Trophoblast cell (in vitro differentiated cells and primary cell): ENCODE data around the gene FAM181B.

Experiments
- DNase-seq, 2 donors: peaks; one replicate each; pipeline ENCODE4 v3.0.0-alpha.2; 2016
- H2AFZ ChIP-seq: 2 replicates; pipeline ENCODE4 v1.6.1; 2013; ENCODE audit warnings: low read length, moderate library complexity, mild to moderate bottlenecking; ENCODE audit not compliant: insufficient read depth, poor library complexity
- H2AK5ac ChIP-seq: 2 replicates; pipeline ENCODE4 v1.6.1; 2013; ENCODE audit warnings: mild to moderate bottlenecking, low read length
- H2BK120ac ChIP-seq: 2 replicates; pipeline ENCODE4 v1.6.1; 2013; ENCODE audit warnings: low read length, mild to moderate bottlenecking, moderate library complexity; ENCODE audit not compliant: insufficient read depth, poor library complexity
- H2BK12ac ChIP-seq: 2 replicates; pipeline ENCODE4 v1.6.1; 2013; ENCODE audit warnings: mild to moderate bottlenecking, low read length, moderate library complexity
- H2BK5ac ChIP-seq: 2 replicates; pipeline ENCODE4 v1.6.1; 2013; ENCODE audit warnings: low read length, low read depth, moderate library complexity, mild to moderate bottlenecking; ENCODE audit not compliant: poor library complexity
- H3K14ac ChIP-seq: 2 replicates; pipeline ENCODE4 v1.6.1; 2013; ENCODE audit warnings: mild to moderate bottlenecking, low read length
- H3K18ac ChIP-seq: 2 replicates; pipeline ENCODE4 v1.6.1; 2013; ENCODE audit warnings: mild to moderate bottlenecking, low read length
- H3K23ac ChIP-seq: 2 replicates; pipeline ENCODE4 v1.6.1; 2013; ENCODE audit warnings: low read length
- H3K27ac ChIP-seq: 2 replicates; pipeline ENCODE4 v1.5.1; 2013; ENCODE audit warnings: low read depth, mild to moderate bottlenecking, inconsistent platforms, low read length, moderate library complexity
- H3K27me3 ChIP-seq: 2 replicates; pipeline ENCODE4 v1.6.1; 2013; ENCODE audit warnings: inconsistent platforms, mild to moderate bottlenecking, low read length, moderate library complexity; ENCODE audit not compliant: insufficient read depth
- H3K36me3 ChIP-seq, 2 experiments: 1 replicate in 1 of 2; 2 replicates in 1 of 2; pipeline ENCODE4 v1.6.1; 2013; ENCODE audit warnings: low read length in 2 of 2, mild to moderate bottlenecking in 2 of 2, moderate library complexity in 1 of 2; ENCODE audit not compliant: insufficient read depth in 2 of 2, control insufficient read depth in 1 of 2
- H3K4ac ChIP-seq: 2 replicates; pipeline ENCODE4 v1.6.1; 2013; ENCODE audit warnings: low read depth, mild to moderate bottlenecking, low read length, moderate library complexity
- H3K4me1 ChIP-seq, 2 experiments: 1 replicate in 1 of 2; 2 replicates in 1 of 2; pipeline ENCODE4 v1.6.1; 2013; ENCODE audit warnings: low read length in 2 of 2, mild to moderate bottlenecking in 2 of 2, moderate library complexity in 1 of 2; ENCODE audit not compliant: insufficient read depth in 2 of 2, control insufficient read depth in 1 of 2
- H3K4me2 ChIP-seq: 2 replicates; pipeline ENCODE4 v1.6.1; 2013; ENCODE audit warnings: inconsistent platforms, mild to moderate bottlenecking, low read length, moderate library complexity
- H3K4me3 ChIP-seq: 2 replicates; pipeline ENCODE4 v1.5.1; 2013; ENCODE audit warnings: mild to moderate bottlenecking, low read depth, low read length, inconsistent platforms
- H3K79me1 ChIP-seq: one replicate; pipeline ENCODE4 v1.6.1; 2013; ENCODE audit warnings: low read length
- H3K79me2 ChIP-seq: 2 replicates; pipeline ENCODE4 v1.6.1; 2013; ENCODE audit warnings: low read length, mild to moderate bottlenecking; ENCODE audit not compliant: control insufficient read depth, insufficient read depth, poor library complexity
- H3K9ac ChIP-seq: 2 replicates; pipeline ENCODE4 v1.6.1; 2013; ENCODE audit warnings: mild to moderate bottlenecking, low read length
- H3K9me3 ChIP-seq: 2 replicates; pipeline ENCODE4 v1.6.1; 2013; ENCODE audit warnings: low read depth, mild to moderate bottlenecking, control low read depth, inconsistent platforms, low read length; ENCODE audit not compliant: insufficient read depth
- H4K12ac ChIP-seq: 2 replicates; pipeline ENCODE4 v1.6.1; 2013; ENCODE audit warnings: low read depth, mild to moderate bottlenecking, low read length, moderate library complexity
- H4K8ac ChIP-seq: 2 replicates; pipeline ENCODE4 v1.6.1; 2013; ENCODE audit warnings: low read depth, mild to moderate bottlenecking, low read length, moderate library complexity
- H4K91ac ChIP-seq: one replicate; pipeline ENCODE4 v1.6.1; 2013; ENCODE audit warnings: low read depth, mild to moderate bottlenecking, low read length, moderate library complexity
- WGBS: extraction: QIAGEN DNeasy Blood & Tissue Kit; methylation state at CpG from one replicate; pipeline ENCODE4 v1.1.7; 2013; ENCODE audit warnings: missing lambda C conversion rate; ENCODE audit not compliant: insufficient read length, insufficient coverage; ENCODE audit errors: extremely low coverage; 5-methylcytosine and 5-hydroxymethylcytosine counted together

FAM181B gene

GRCh38 chr11:82750643-82751139 lies 17.0 kb upstream of the FAM181B start:
- no peak overlapping the region for H3K4me2 ChIP-seq
- H4K91ac ChIP-seq, result no peak overlapping the region
- no peak overlapping the region for H3K18ac ChIP-seq
- no peak overlapping the region for H3K23ac ChIP-seq
- no peak overlapping the region for H4K8ac ChIP-seq
- no peak overlapping the region for H2AFZ ChIP-seq
- H2BK12ac ChIP-seq, result no peak overlapping the region
- H3K9ac ChIP-seq, result no peak overlapping the region
- no peaks in the 10 kb centered on the region for H3K36me3 ChIP-seq
- H3K9me3 ChIP-seq, result no peaks in the 10 kb centered on the region
- H3K79me2 ChIP-seq, result no peaks in the 10 kb centered on the region
- H2AK5ac ChIP-seq, result no peak overlapping the region
- no peak overlapping the region for H2BK120ac ChIP-seq
- no peaks in the 10 kb centered on the region for H3K4me1 ChIP-seq
- no peak overlapping the region for H3K27ac ChIP-seq
- H3K79me1 ChIP-seq, result no peaks in the 10 kb centered on the region
- H3K4ac ChIP-seq, result no peak overlapping the region
- no peaks in the 10 kb centered on the region for H3K27me3 ChIP-seq
- no peak for DNase-seq
- H2BK5ac ChIP-seq, result no peak overlapping the region
- no peak overlapping the region for H3K4me3 ChIP-seq
- H3K14ac ChIP-seq, result no peak overlapping the region
- no CpG with 5 or more reads among the region's 9 CpGs for WGBS
- no peak overlapping the region for H4K12ac ChIP-seq

GRCh38 chr11:82747471-82747870 lies 13.8 kb upstream of the FAM181B start:
- H3K4ac ChIP-seq, result no peak overlapping the region
- H3K14ac ChIP-seq, result no peak overlapping the region
- no peak overlapping the region for H4K91ac ChIP-seq
- H3K9ac ChIP-seq, result no peak overlapping the region
- no peak overlapping the region for H2BK5ac ChIP-seq
- no peak overlapping the region for H3K27ac ChIP-seq
- H2AFZ ChIP-seq, result no peak overlapping the region
- H2BK12ac ChIP-seq, result no peak overlapping the region
- no peak overlapping the region for H2AK5ac ChIP-seq
- peak; percentile 95 to 96 for DNase-seq
- H3K27me3 ChIP-seq, result no peaks in the 10 kb centered on the region
- no peaks in the 10 kb centered on the region for H3K4me1 ChIP-seq
- no CpG with 5 or more reads among the region's 8 CpGs for WGBS
- H3K79me1 ChIP-seq, result no peaks in the 10 kb centered on the region
- H4K8ac ChIP-seq, result no peak overlapping the region
- no peak overlapping the region for H3K23ac ChIP-seq
- H3K36me3 ChIP-seq, result no peaks in the 10 kb centered on the region
- no peaks in the 10 kb centered on the region for H3K9me3 ChIP-seq
- H3K4me3 ChIP-seq, result no peak overlapping the region
- H4K12ac ChIP-seq, result no peak overlapping the region
- H2BK120ac ChIP-seq, result no peak overlapping the region
- H3K18ac ChIP-seq, result no peak overlapping the region
- H3K4me2 ChIP-seq, result no peak overlapping the region
- no peaks in the 10 kb centered on the region for H3K79me2 ChIP-seq

GRCh38 chr11:82738091-82738490 lies 4.4 kb upstream of the FAM181B start:
- Histone ChIP-seq H3K4me2 (no peak overlapping the region), H2AFZ (no peak overlapping the region), H2AK5ac (no peak overlapping the region), H3K4ac (no peak overlapping the region), H3K18ac (no peak overlapping the region), H3K36me3 (no peaks in the 10 kb centered on the region), H4K12ac (no peak overlapping the region), H4K8ac (no peak overlapping the region), H3K4me1 (no peaks in the 10 kb centered on the region), H3K27me3 (peaks cover 11% of the 10 kb centered on the region), H3K9ac (no peak overlapping the region), H2BK120ac (no peak overlapping the region), H3K79me1 (no peaks in the 10 kb centered on the region), H4K91ac (no peak overlapping the region), H2BK5ac (no peak overlapping the region), H3K14ac (no peak overlapping the region), H3K23ac (no peak overlapping the region), H3K79me2 (no peaks in the 10 kb centered on the region), H2BK12ac (no peak overlapping the region), H3K4me3 (no peak overlapping the region), H3K27ac (no peak overlapping the region), H3K9me3 (no peaks in the 10 kb centered on the region)
- no CpG with 5 or more reads among the region's 4 CpGs for WGBS
- no peak for DNase-seq

- no peak overlapping the region for H3K18ac ChIP-seq
- H3K79me1 ChIP-seq, result no peaks in the 10 kb centered on the region
- no peak overlapping the region for H4K12ac ChIP-seq
- H3K14ac ChIP-seq, result no peak overlapping the region
- peaks cover 36% of the 10 kb centered on the region for H3K27me3 ChIP-seq
- no peak overlapping the region for H3K23ac ChIP-seq
- no peaks in the 10 kb centered on the region for H3K9me3 ChIP-seq
- H3K4me3 ChIP-seq, result peak overlapping the region; percentile 69
- no peak overlapping the region for H2BK120ac ChIP-seq
- peaks cover 0 to 4% of the 10 kb centered on the region in 2 experiments for H3K4me1 ChIP-seq
- no peak overlapping the region for H2AFZ ChIP-seq
- no peak overlapping the region for H3K9ac ChIP-seq
- H3K4ac ChIP-seq, result no peak overlapping the region
- no peak overlapping the region for H4K91ac ChIP-seq
- H4K8ac ChIP-seq, result no peak overlapping the region
- no peak for DNase-seq
- H3K36me3 ChIP-seq, result no peaks in the 10 kb centered on the region
- WGBS, result no CpG with 5 or more reads among the region's 9 CpGs
- H3K27ac ChIP-seq, result no peak overlapping the region
- peak overlapping the region; percentile 85 for H3K4me2 ChIP-seq
- H2AK5ac ChIP-seq, result no peak overlapping the region
- H2BK12ac ChIP-seq, result no peak overlapping the region
- H3K79me2 ChIP-seq, result no peaks in the 10 kb centered on the region
- H2BK5ac ChIP-seq, result no peak overlapping the region
Observed at GRCh38 chr11:82734120-82734479, 436 bp upstream of the FAM181B start.
